ENCODE results near the gene NFIC. TPM values are rescaled to one million over a fixed set of nuclear protein-coding genes. Genes with fewer than 3 reads are reported as not detected.
A peak's percentile ranks its signal among the peaks of the same experiment; 100 is the strongest.

The NFIC gene
- polyA plus RNA-seq, 2 of the 4 experiments (the other 2 are of a cell fraction), result 2.6 to 34.9 TPM

GRCh38 chr19:3468211-3468610 is 101.8 kb downstream of the NFIC start:
- Histone ChIP-seq H3K9me3 (peaks cover 10% of the 10 kb centered on the region; the same call in 1 of the 3 replicates), H3K27ac (peak overlapping the region in 1 of 2 experiments; percentile 44; a peak in 1 of 6 replicates), H3K4me2 (no peak overlapping the region), H3K4me1 (peaks cover 22% of the 10 kb centered on the region), H3K4me3 (no peak overlapping the region)
- FAIRE-seq, result no peak
- CTCF ChIA-PET, result interaction anchor here (0.6 to 6.7 kb wide), 5 partner anchors 16 to 141 kb away, joined by 3 to 78 read pairs (median 9); partner anchors contain the start of gene SMIM44
- ATAC-seq, result no peak
- POLR2A ChIA-PET, result no interaction called here
- TF ChIP-seq NPAS2 (CRISPR knock-in tag; IDR thresholded peaks at IDR 0.05; ENCODE audit: borderline replicate concordance) (no peak), EHF (CRISPR knock-in tag; IDR thresholded peaks at IDR 0.05) (no peak), ESRRA (IDR thresholded peaks at IDR 0.05; ENCODE audit: borderline replicate concordance, low read length) (no peak), RAD21 (conservative IDR thresholded peaks at IDR 0.05 in 1 of 2, IDR thresholded peaks at IDR 0.05 in 1 of 2) (no peak), E2F6 (IDR thresholded peaks at IDR 0.05; ENCODE audit: borderline replicate concordance, low read depth) (no peak), RNF2 (IDR thresholded peaks at IDR 0.05; ENCODE audit: borderline replicate concordance, low read depth) (no peak), CHD4 (IDR thresholded peaks at IDR 0.05; ENCODE audit: borderline replicate concordance) (no peak), HOXB13 (CRISPR knock-in tag; IDR thresholded peaks at IDR 0.05; ENCODE audit: low read depth) (no peak)
- DNase-seq (ENCODE audit: low read depth in 1 of 2, low spot score in 1 of 2), result no peak
- 100% methylated on average over 1 of the region's 3 CpGs for WGBS (ENCODE audit: missing lambda C conversion rate)

- 79% methylated on average over 5 of the region's 14 CpGs for WGBS (ENCODE audit: missing lambda C conversion rate)
- ChIA-PET CTCF (interaction anchor here (0.7 to 6.7 kb wide), 15 partner anchors 10 to 165 kb away, joined by 3 to 78 read pairs (median 6); partner anchors contain the start of gene SMIM44), POLR2A (no interaction called here)
- peaks cover 10% of the 10 kb centered on the region; the same call in 1 of the 3 replicates for H3K9me3 ChIP-seq
- TF ChIP-seq POLR2AphosphoS2 (conservative IDR thresholded peaks at IDR 0.05; ENCODE audit: low read length), result peak; percentile 39; the same call in 1 of the 2 replicates
- no peak for TF ChIP-seq REST (IDR thresholded peaks at IDR 0.05)
- peak; percentile 13; the same call in 1 of the 3 replicates for TF ChIP-seq CTCF (IDR thresholded peaks at IDR 0.05)
- no peak for TF ChIP-seq FOSL2 (IDR thresholded peaks at IDR 0.05)
- no peak for TF ChIP-seq FOSL2 (CRISPR knock-in tag; IDR thresholded peaks at IDR 0.05)
- TF ChIP-seq EP300 (IDR thresholded peaks at IDR 0.05), result no peak
- peak; percentile 30 to 39; a peak in 2 of 5 replicates for TF ChIP-seq RAD21 (conservative IDR thresholded peaks at IDR 0.05 in 1 of 2, IDR thresholded peaks at IDR 0.05 in 1 of 2)
- TF ChIP-seq NR3C1 (IDR thresholded peaks at IDR 0.05), result no peak
- TF ChIP-seq ZFP36 (IDR thresholded peaks at IDR 0.05; ENCODE audit: borderline replicate concordance, partially characterized antibody), result peak; percentile 47
- TF ChIP-seq BCL3 (IDR thresholded peaks at IDR 0.05), result no peak
- peaks cover 19% of the 10 kb centered on the region; the same call in 2 of the 3 replicates for H3K4me1 ChIP-seq
- H3K4me3 ChIP-seq, result no peak overlapping the region
- DNase-seq (ENCODE audit: low read depth in 1 of 2, low spot score in 1 of 2) (no peak), FAIRE-seq (no peak), ATAC-seq (peak; percentile 27; a peak in 3 of 6 replicates)
- peak overlapping the region in 1 of 2 experiments; percentile 63; a peak in 3 of 6 replicates for H3K27ac ChIP-seq
- no peak overlapping the region for H3K4me2 ChIP-seq
These were observed 103.5 kb downstream of the NFIC start for GRCh38 chr19:3469638-3470499.

Data from A549 (cell line).